CD4-positive, alpha-beta T cell treated with Interleukin-4 for 1 hour (primary cell): ENCODE data around the gene PDE4D.

Source experiments
- DNase-seq, 2 donors: peaks; one replicate each; pipeline ENCODE4 v3.0.0-alpha.2; 2020 to 2022

Gene PDE4D

GRCh38 chr5:59893429-59894227, at the start of gene PDE4D:
Gene PDE4D (minus strand): TSS chr5:59893726.
- DNase-seq = peak in 1 of 2 donors; percentile 11

- DNase-seq = no peak
Observed at GRCh38 chr5:59937633-59938032, 44.1 kb upstream of the PDE4D start.

GRCh38 chr5:59923465-59923864, 29.9 kb upstream of the PDE4D start:
- no peak for DNase-seq

DNA sequence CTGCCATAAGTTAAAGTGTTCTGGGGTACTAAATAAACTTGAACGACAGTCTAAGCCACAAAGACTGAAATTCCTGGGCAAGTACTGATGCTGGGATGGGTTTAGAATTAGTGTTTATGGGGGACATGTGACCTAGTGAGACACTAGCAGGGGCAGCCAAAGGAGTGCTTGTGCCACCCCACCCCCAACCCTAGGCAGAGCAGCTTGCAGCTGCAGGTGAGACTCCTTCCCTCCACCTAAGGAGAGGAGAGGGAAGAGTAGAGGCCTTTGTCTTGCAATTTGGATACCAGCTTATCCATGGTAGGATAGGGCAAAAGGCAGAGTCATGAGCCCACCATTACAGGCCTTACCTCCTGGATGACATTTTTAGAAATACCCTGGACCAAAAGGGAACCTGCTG, 28.7 kb upstream of the PDE4D start:
- DNase-seq = no peak

DNA sequence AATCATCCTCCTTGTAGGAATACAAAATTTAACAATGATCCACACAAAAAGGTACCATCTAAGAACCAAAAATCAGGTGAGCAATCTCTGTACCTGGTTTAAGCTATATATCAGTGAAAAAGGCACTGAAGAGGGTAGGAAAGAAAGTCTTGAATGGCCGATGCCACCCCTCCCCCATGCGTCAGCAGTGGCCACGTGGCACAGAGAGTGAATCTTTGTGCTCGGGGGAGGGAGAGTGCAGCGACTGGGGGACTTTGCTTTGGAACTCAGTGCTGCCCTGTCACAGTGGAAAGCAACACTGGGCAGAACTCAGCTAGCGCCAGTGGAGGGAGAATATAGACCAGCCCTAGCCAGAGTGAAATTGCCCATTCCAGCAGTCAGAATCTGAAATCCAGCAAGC, 28.3 kb upstream of the PDE4D start:
- no peak for DNase-seq

GRCh38 chr5:59919484-59919883, 26.0 kb upstream of the PDE4D start:
- no peak for DNase-seq

GRCh38 chr5:59917121-59917520, 23.6 kb upstream of the PDE4D start:
- DNase-seq = no peak

DNA sequence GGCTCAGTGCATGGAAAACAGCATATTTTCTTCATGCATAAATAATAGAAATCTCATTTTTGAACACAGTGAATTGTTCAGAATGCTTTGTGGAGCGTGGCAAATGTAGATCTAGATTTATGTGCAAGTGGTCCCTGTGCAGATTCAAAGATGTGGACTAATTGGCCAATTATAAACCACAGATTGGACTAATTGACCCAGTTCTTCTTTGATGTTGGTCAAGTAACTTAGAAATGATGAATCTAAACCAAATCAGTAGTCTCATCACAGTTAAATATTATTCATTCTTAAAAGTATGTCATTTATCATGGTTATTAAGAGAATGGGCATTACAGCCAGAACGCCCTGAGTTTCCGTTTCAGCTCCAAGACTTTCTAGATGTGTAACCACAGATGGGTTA, 11.7 kb upstream of the PDE4D start:
- DNase-seq = no peak

GRCh38 chr5:59897075-59897474, 3.5 kb upstream of the PDE4D start:
- no peak for DNase-seq

DNA sequence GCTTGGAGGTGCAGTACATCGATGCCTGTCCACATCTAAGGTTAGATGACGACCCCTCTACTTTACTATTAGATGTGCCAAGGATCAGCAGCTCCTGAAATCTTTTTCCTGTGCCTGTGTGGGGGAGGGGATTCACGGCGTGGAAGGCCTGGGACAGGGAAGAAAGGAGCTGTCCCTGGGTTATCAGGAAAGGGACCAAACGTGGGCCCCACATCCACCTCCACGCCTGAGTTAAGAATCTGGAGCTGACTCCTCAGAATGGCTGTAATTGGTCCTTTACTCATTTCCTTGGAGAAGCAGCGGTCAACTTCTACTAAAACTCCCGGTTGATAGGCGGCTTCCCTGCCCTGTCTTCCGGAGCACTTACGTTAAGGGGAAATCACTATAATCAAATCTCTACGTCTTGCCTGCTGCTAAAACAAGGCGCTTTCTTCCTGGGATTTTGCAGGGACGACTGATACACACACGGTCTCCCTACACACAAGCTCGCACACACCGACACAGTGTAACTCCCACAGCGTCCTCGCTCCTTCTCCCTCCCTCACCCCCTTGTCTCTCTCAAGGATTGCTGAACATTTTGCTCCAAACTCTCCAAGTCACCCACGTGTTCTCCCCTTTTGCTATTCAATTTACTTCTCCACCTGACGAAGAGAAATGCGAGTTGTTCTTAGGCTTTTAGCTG, 1.4 kb downstream of the PDE4D start:
- DNase-seq = no peak

- DNase-seq = no peak
Observed at GRCh38 chr5:59887274-59887673, 6.3 kb downstream of the PDE4D start.

- no peak for DNase-seq
Observed at GRCh38 chr5:59874675-59875074, 18.9 kb downstream of the PDE4D start.

DNA sequence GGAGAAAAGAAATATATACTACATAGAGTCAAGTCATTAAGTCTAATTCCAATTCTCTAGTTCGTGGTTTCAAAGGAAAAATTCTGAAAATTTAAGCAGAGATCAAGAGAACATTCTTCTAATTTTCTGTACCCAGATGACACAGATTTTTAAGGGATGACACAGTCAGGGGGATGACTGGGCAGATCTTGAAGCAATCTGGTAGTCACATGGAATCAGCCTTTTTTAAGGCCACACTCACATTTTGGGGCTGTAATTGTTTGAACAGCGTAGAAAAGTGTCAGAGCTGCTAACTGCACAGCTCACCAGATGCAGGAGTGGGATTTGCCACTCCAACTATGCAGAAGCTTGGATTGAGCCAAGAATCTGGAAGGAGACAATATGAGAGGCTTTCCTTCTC, 20.4 kb downstream of the PDE4D start:
- no peak for DNase-seq

GRCh38 chr5:59866661-59867060, 26.9 kb downstream of the PDE4D start:
- no peak for DNase-seq

- no peak for DNase-seq
Observed at GRCh38 chr5:59864718-59865117, 28.8 kb downstream of the PDE4D start.

GRCh38 chr5:59863777-59864176, 29.7 kb downstream of the PDE4D start:
- no peak for DNase-seq

- DNase-seq = no peak
Observed at GRCh38 chr5:59856358-59856757, 37.2 kb downstream of the PDE4D start.

GRCh38 chr5:59850766-59851165, 42.8 kb downstream of the PDE4D start:
- no peak for DNase-seq

- no peak for DNase-seq
Observed at GRCh38 chr5:59847586-59847985, 45.9 kb downstream of the PDE4D start.

DNA sequence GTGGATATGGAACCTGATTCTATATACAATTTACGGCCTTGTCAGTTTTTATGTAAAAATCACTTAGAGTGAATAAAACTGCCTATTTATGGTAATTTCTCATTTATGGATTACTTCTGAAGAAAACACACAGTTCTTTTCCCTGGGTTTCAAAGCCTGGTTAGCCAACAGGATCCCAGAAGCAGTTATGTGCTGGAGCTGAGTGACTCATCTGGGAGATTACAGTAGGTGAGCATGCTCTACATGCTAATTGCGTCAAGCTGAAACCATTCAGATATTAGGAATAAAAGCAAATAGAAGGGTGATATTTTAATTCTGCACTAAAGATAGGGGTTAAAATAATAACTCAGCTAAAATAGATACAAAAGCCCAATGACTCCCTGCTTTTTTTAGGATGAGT, 47.8 kb downstream of the PDE4D start:
- no peak for DNase-seq

GRCh38 chr5:59843511-59844213, 49.9 kb downstream of the PDE4D start:
- DNase-seq = no peak

GRCh38 chr5:59842999-59843398, 50.5 kb downstream of the PDE4D start:
- no peak for DNase-seq

DNA sequence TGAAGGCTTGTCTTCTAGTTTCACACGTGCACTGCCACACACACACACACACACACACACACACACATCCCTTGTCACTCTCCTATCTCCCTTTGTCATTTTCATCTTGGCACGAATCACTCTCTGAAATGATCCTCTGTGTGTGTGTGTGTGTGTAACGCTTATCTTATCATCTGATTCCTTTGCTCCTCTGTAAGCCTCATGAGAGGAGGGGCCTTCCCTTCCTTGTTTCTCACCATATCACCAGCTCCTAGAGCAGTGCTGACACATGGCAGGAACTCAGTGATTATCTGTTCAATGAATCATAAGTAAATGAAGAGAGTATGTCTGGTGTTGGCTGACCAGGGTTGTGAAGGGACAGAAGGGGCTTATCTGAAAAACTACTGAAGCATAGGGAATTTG, 53.3 kb downstream of the PDE4D start:
- DNase-seq = no peak

DNA sequence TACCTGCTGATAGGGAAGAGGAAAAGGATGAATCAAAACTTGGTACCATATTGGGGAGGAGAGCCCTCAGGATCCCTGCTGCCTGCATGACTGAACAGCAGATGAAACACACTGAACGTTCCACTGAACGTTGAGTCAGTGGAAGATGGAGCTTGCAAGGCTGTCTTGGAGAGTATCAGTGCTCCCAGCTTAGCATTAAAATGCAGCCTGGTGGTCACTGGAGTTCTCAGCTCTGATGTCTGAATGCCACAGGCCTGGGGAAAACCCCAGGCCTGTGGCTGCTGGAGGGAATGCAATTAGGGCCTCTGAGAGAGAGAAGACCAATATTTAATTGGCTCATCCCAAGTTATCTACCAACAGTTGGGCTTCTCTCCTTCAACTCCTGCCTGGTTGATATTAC, 54.5 kb downstream of the PDE4D start:
- no peak for DNase-seq
